ENCODE measurements around the gene RBPJL. TPM values are rescaled to one million over a fixed set of nuclear protein-coding genes. Genes with fewer than 3 reads are reported as not detected.

The RBPJL gene
- total RNA-seq, 1 donor = not detected

DNA sequence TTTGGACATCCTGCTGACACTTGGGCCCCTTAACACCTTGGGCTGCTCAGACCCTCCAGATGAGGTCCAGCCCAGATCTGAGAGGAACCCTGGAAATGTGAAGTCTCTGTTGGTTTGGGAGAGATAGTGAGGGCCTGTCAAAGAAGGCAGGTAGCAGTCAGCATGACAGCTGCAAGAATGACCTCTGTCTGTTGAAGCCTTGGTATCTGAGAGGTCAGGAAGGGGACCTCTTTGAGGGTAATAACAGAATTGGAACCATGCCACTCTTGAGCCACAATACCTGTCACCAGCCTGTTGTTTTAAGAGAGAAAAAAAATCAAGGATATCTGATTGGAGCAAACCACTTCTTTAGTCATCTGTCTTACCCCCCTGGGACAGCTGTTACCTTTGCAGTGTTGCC, 60.5 kb downstream of the RBPJL start:
- peaks cover 82% of the 10 kb centered on the region for H3K4me1 ChIP-seq (ENCODE audit: insufficient read depth, low read length)

More for the DNA sequence above, 60.5 kb downstream of the RBPJL start:
- H3K27me3 ChIP-seq (ENCODE audit: insufficient read depth, low read length) = no peaks in the 10 kb centered on the region
- H3K9me3 ChIP-seq (ENCODE audit: low read depth, low read length) = no peaks in the 10 kb centered on the region
- H3K4me3 ChIP-seq (ENCODE audit: low read length) = no peak overlapping the region

Other genes starting within 250 kb of the RBPJL start
- gene KCNS1, start 205.7 kb upstream of the RBPJL start, total RNA-seq = not detected
- not detected for gene WFDC5, start 191.7 kb upstream of the RBPJL start, total RNA-seq
- not detected for gene WFDC12, start 182.4 kb upstream of the RBPJL start, total RNA-seq
- gene PI3, start 131.9 kb upstream of the RBPJL start, total RNA-seq = not detected
- not detected for gene SEMG1, start 99.8 kb upstream of the RBPJL start, total RNA-seq
- not detected for gene SEMG2, start 85.5 kb upstream of the RBPJL start, total RNA-seq
- 0.63 TPM for gene SLPI, start 52.3 kb upstream of the RBPJL start, total RNA-seq
- gene MATN4, start 1.5 kb downstream of the RBPJL start, total RNA-seq = not detected
- 17.1 TPM for gene SDC4, start 41.6 kb downstream of the RBPJL start, total RNA-seq
- 63.8 TPM for gene SYS1, start 56.3 kb downstream of the RBPJL start, total RNA-seq
- under 0.01 TPM for gene TP53TG5, start 71.5 kb downstream of the RBPJL start, total RNA-seq
- 6.6 TPM for gene DBNDD2, start 101.4 kb downstream of the RBPJL start, total RNA-seq
- 57.9 TPM for gene PIGT, start 109.3 kb downstream of the RBPJL start, total RNA-seq
- gene WFDC2, start 162.9 kb downstream of the RBPJL start, total RNA-seq = not detected
- not detected for gene SPINT3, start 208.8 kb downstream of the RBPJL start, total RNA-seq
- gene WFDC6, start 232.6 kb downstream of the RBPJL start, total RNA-seq = not detected
- not detected for gene EPPIN, start 240.6 kb downstream of the RBPJL start, total RNA-seq

All from mononuclear cell (primary cell).